SU-DHL-6 (cell line): ENCODE data around the gene CARD14.
"Not testable (repeated sequence)": the region's sequence is repeated elsewhere in the genome, so short reads cannot be mapped to it uniquely, and the experiment has no call there.

ENCODE experiments used
- H2AFZ ChIP-seq: fragments of 200-600 bp; sonication (generic); 2 replicates; pipeline ENCODE4 v1.6.1; 2014; ENCODE audit warnings: low read depth, mild to moderate bottlenecking, moderate library complexity, mixed read lengths, antibody characterized with exemption, low read length; ENCODE audit not compliant: severe bottlenecking
- H3F3A ChIP-seq: fragments of 200-600 bp; shearing (Covaris generic); 2 replicates; pipeline ENCODE4 v1.6.0; 2016; ENCODE audit warnings: antibody characterized with exemption, mild to moderate bottlenecking; ENCODE audit not compliant: insufficient read depth
- H3K27ac ChIP-seq: fragments of 200-600 bp; sonication (generic); 2 replicates; pipeline ENCODE4 v1.5.1; 2016; ENCODE audit warnings: low read depth, mild to moderate bottlenecking, low read length, moderate library complexity, mixed read lengths
- H3K27me3 ChIP-seq: fragments of 200-600 bp; sonication (generic), shearing (Covaris generic); 2 replicates; pipeline ENCODE4 v1.6.0; 2014; ENCODE audit warnings: mild to moderate bottlenecking, low read length
- H3K36me3 ChIP-seq: fragments of 200-600 bp; sonication (generic); 2 replicates; pipeline ENCODE4 v1.6.1; 2014; ENCODE audit warnings: mild to moderate bottlenecking, low read length, mixed read lengths
- H3K4me2 ChIP-seq: fragments of 300-600, 200-600 bp; shearing (Covaris generic), sonication (generic); 2 replicates; pipeline ENCODE4 v1.6.0; 2014; ENCODE audit warnings: low read length, low read depth, mild to moderate bottlenecking; ENCODE audit not compliant: poor library complexity, severe bottlenecking
- H3K4me3 ChIP-seq: fragments of 200-600 bp; sonication (generic); 2 replicates; pipeline ENCODE4 v1.5.1; 2014; ENCODE audit warnings: antibody characterized with exemption, low read length, mild to moderate bottlenecking, mixed read lengths; ENCODE audit not compliant: insufficient read depth, poor library complexity, severe bottlenecking
- H3K79me2 ChIP-seq: fragments of 200-600 bp; sonication (generic); 2 replicates; pipeline ENCODE4 v1.6.1; 2014; ENCODE audit warnings: mild to moderate bottlenecking, low read length, moderate library complexity; ENCODE audit not compliant: insufficient read depth
- H3K9ac ChIP-seq: fragments of 200-600 bp; sonication (generic); 2 replicates; pipeline ENCODE4 v1.7.0; 2014; ENCODE audit warnings: mild to moderate bottlenecking, low read length
- H3K9me2 ChIP-seq: fragments of 200-600 bp; sonication (generic); replicated peaks from 2 replicates; pipeline ENCODE4 v1.6.1; 2014; ENCODE audit warnings: low read length; ENCODE audit not compliant: insufficient read depth
- H3K9me3 ChIP-seq: fragments of 200-600 bp; sonication (generic); 2 replicates; pipeline ENCODE4 v1.6.1; 2014; ENCODE audit warnings: low read length, mixed read lengths; ENCODE audit not compliant: insufficient read depth
- H4K20me1 ChIP-seq: fragments of 200-600 bp; sonication (generic); 2 replicates; pipeline ENCODE4 v1.6.1; 2014; ENCODE audit warnings: low read depth, mild to moderate bottlenecking, antibody characterized with exemption, low read length, moderate library complexity, mixed read lengths
- EZH2phosphoT487 ChIP-seq: fragments of 200-600 bp; sonication (generic), shearing (Covaris generic); conservative IDR thresholded peaks from 2 replicates; pipeline ENCODE4 v1.6.1; 2018; ENCODE audit warnings: mild to moderate bottlenecking, antibody characterized with exemption, low read length, moderate library complexity, mixed read lengths
- TF ChIP-seq, protein P1 (sequence below): fragments of 200-600 bp; sonication (generic); IDR thresholded peaks from one replicate; pipeline ENCODE4 v1.5.1; 2017; ENCODE audit warnings: antibody characterized with exemption, mild to moderate bottlenecking, low read length, moderate library complexity; ENCODE audit not compliant: insufficient read depth, poor library complexity, severe bottlenecking

CARD14 gene

GRCh38 chr17:80242505-80242904 lies 72.7 kb downstream of the CARD14 start:
- Histone ChIP-seq H3K27me3 (no peaks in the 10 kb centered on the region), H3K4me2 (no peak overlapping the region), H3K9ac (no peak overlapping the region), H3K9me3 (no peaks in the 10 kb centered on the region), H3K79me2 (no peaks in the 10 kb centered on the region), H3K27ac (no peak overlapping the region), H3K36me3 (no peaks in the 10 kb centered on the region), H2AFZ (no peak overlapping the region), H3K9me2 (no peaks in the 10 kb centered on the region), H4K20me1 (no peaks in the 10 kb centered on the region), H3F3A (no peaks in the 10 kb centered on the region), H3K4me3 (no peak overlapping the region)
- TF ChIP-seq, protein P1, sequence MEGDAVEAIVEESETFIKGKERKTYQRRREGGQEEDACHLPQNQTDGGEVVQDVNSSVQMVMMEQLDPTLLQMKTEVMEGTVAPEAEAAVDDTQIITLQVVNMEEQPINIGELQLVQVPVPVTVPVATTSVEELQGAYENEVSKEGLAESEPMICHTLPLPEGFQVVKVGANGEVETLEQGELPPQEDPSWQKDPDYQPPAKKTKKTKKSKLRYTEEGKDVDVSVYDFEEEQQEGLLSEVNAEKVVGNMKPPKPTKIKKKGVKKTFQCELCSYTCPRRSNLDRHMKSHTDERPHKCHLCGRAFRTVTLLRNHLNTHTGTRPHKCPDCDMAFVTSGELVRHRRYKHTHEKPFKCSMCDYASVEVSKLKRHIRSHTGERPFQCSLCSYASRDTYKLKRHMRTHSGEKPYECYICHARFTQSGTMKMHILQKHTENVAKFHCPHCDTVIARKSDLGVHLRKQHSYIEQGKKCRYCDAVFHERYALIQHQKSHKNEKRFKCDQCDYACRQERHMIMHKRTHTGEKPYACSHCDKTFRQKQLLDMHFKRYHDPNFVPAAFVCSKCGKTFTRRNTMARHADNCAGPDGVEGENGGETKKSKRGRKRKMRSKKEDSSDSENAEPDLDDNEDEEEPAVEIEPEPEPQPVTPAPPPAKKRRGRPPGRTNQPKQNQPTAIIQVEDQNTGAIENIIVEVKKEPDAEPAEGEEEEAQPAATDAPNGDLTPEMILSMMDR = no peak
- TF ChIP-seq EZH2phosphoT487 = no peak

DNA sequence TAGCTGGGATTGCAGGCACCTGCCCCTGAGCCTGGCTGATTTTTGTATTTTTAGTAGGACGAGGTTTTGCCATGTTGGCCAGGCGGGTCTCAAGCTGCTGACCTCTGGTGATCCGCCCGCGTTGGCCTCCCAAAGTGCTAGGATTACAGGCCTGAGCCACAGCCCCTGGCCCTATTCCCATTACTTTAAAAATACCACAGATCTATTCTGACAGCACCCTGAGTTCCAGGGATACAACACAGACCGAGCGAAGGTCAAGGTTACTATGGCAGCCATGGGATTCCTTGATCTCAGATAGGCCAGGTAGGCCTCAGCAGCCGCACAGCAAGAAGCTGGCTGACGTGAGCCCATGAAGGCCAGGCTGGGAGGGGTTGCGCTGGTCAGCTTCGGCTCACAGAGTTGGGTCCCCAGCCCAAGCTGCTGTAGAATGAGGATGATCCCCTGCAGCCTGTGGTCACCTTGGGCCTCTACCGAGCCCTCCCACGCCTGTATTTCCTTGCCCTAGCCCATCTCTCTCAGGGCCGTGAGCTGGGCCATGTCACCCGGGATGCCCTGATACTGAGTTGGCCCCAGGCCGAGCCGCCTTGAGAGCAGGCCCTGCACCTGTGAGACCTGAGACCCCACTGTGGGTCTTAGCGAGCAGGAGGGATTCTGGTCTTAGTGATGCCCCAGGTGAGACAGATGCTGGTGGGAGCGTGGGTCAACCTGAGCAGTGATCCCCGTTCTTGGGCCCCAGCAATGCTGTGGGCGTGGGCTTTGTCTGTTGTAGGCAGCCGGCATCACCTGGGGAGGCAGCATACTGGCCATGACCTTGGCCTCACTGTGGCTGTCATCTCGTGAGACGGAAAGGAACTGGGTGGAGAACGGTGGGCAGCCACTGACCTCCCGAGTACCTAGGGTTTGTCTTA lies 74.0 kb downstream of the CARD14 start:
- H3K36me3 ChIP-seq = no peaks in the 10 kb centered on the region
- TF ChIP-seq, protein P1 = no peak
- no peak for TF ChIP-seq EZH2phosphoT487
- H2AFZ ChIP-seq = no peak overlapping the region
- H3K9ac ChIP-seq = no peak overlapping the region
- no peak overlapping the region for H3K4me3 ChIP-seq
- H3K27me3 ChIP-seq = no peaks in the 10 kb centered on the region
- no peaks in the 10 kb centered on the region for H4K20me1 ChIP-seq
- no peaks in the 10 kb centered on the region for H3K9me3 ChIP-seq
- no peak overlapping the region for H3K4me2 ChIP-seq
- H3K9me2 ChIP-seq = no peaks in the 10 kb centered on the region
- H3K79me2 ChIP-seq = no peaks in the 10 kb centered on the region
- H3K27ac ChIP-seq = no peak overlapping the region
- H3F3A ChIP-seq = no peaks in the 10 kb centered on the region

- H3K36me3 ChIP-seq, H3K27me3 ChIP-seq, H2AFZ ChIP-seq, H3K4me2 ChIP-seq, H4K20me1 ChIP-seq, H3K4me3 ChIP-seq, H3K9ac ChIP-seq, H3K9me3 ChIP-seq, H3K27ac ChIP-seq, H3K79me2 ChIP-seq, H3K9me2 ChIP-seq, H3F3A ChIP-seq: not testable (repeated sequence)
Observed at GRCh38 chr17:80244448-80244847, 74.6 kb downstream of the CARD14 start.

GRCh38 chr17:80244871-80245509 lies 75.2 kb downstream of the CARD14 start:
- TF ChIP-seq EZH2phosphoT487 = no peak
- TF ChIP-seq, protein P1 = no peak
- no peak overlapping the region for H3K9ac ChIP-seq
- H4K20me1 ChIP-seq = no peaks in the 10 kb centered on the region
- no peak overlapping the region for H2AFZ ChIP-seq
- no peaks in the 10 kb centered on the region for H3K9me3 ChIP-seq
- H3K79me2 ChIP-seq = no peaks in the 10 kb centered on the region
- H3K4me3 ChIP-seq = no peak overlapping the region
- H3K9me2 ChIP-seq = no peaks in the 10 kb centered on the region
- no peak overlapping the region for H3K4me2 ChIP-seq
- H3K27ac ChIP-seq = no peak overlapping the region
- no peaks in the 10 kb centered on the region for H3K27me3 ChIP-seq
- no peaks in the 10 kb centered on the region for H3F3A ChIP-seq
- no peaks in the 10 kb centered on the region for H3K36me3 ChIP-seq
